Measurements from ENCODE around the gene CNTNAP5.

DNA sequence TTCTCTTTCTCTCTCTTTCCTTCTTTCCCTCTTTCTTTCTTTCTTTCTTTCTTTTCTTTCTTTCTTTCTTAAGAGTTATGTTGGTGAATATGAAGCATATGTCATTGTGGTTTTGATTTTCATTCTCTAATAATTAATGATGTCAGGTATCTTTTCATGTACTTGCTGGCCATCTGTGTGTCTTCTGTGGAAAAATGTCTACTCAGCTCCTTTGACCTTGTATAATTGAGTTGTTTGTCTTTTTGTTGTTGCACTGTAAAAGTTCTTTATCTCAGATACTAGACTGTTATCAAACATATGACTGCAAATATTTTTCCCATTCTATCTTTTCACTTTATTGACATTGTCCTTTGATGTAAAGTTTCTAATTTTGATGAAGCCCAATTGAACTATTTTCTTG is 645.1 kb downstream of the CNTNAP5 start:
- TF ChIP-seq, protein P1, sequence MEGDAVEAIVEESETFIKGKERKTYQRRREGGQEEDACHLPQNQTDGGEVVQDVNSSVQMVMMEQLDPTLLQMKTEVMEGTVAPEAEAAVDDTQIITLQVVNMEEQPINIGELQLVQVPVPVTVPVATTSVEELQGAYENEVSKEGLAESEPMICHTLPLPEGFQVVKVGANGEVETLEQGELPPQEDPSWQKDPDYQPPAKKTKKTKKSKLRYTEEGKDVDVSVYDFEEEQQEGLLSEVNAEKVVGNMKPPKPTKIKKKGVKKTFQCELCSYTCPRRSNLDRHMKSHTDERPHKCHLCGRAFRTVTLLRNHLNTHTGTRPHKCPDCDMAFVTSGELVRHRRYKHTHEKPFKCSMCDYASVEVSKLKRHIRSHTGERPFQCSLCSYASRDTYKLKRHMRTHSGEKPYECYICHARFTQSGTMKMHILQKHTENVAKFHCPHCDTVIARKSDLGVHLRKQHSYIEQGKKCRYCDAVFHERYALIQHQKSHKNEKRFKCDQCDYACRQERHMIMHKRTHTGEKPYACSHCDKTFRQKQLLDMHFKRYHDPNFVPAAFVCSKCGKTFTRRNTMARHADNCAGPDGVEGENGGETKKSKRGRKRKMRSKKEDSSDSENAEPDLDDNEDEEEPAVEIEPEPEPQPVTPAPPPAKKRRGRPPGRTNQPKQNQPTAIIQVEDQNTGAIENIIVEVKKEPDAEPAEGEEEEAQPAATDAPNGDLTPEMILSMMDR (IDR thresholded peaks at IDR 0.05; ENCODE audit: low read length) = no peak
- no peak for TF ChIP-seq EZH2 (optimal IDR thresholded peaks at IDR 0.05; ENCODE audit: low read depth, low read length)

Measured in MM.1S (cell line).